ENCODE results near the gene ZBTB12. TPM values are rescaled to one million over a fixed set of nuclear protein-coding genes. Genes with fewer than 3 reads are reported as not detected.

Gene ZBTB12
- total and polyA plus RNA-seq, 9 of the 15 experiments (the other 6 are each of a cell fraction or from before 2014, with no cell fraction given) = 0.03 to 12.4 (median 5.8) TPM; not detected in 1

- Histone ChIP-seq H3K79me2 (ENCODE audit: control insufficient read depth, insufficient read depth, low read length) (no peaks in the 10 kb centered on the region), H3K9ac (ENCODE audit: insufficient read depth in 1 of 2, low read depth in 2 of 2, low read length in 2 of 2) (no peak overlapping the region), H3K4me3 (no peak overlapping the region), H3K9me1 (ENCODE audit: control insufficient read depth, insufficient read depth, low read length) (no peaks in the 10 kb centered on the region), H3K4me1 (replicated peaks in 1 of 2; ENCODE audit: control insufficient read depth in 2 of 2, insufficient read depth in 2 of 2, low read length in 2 of 2) (peaks cover 0 to 8% of the 10 kb centered on the region in 2 experiments; a peak in 2 of 5 replicates), H3K27ac (ENCODE audit: extremely low read depth, low read depth, low read length) (no peak overlapping the region), H3K27me3 (ENCODE audit: control insufficient read depth in 2 of 2, insufficient read depth in 2 of 2, low read length in 2 of 2) (no peaks in the 10 kb centered on the region), H3K36me3 (ENCODE audit: control insufficient read depth, insufficient read depth, low read length) (no peaks in the 10 kb centered on the region), H3K9me3 (replicated peaks; ENCODE audit: control insufficient read depth, insufficient read depth, low read depth, low read length) (no peaks in the 10 kb centered on the region; the same call in 1 of the 2 replicates), H2AFZ (ENCODE audit: low read depth, low read length) (peak overlapping the region; percentile 4; the same call in 1 of the 2 replicates), H4K20me1 (replicated peaks; ENCODE audit: control insufficient read depth, insufficient read depth, low read length) (no peaks in the 10 kb centered on the region), H3K4me2 (ENCODE audit: insufficient read depth, low read length) (no peak overlapping the region)
- DNase-seq (ENCODE audit: extremely low read depth in 1 of 4, low spot score in 3 of 4) (no peak), ATAC-seq (no peak), FAIRE-seq (no peak)
- POLR2A ChIA-PET = interaction anchor here (1.0 to 15.7 kb wide), 5 partner anchors 8 to 200 kb away, joined by 3 to 229 read pairs (median 4); partner anchors contain the start of gene GPANK1
- in situ Hi-C loops (cut with MboI) (no loop called here), intact Hi-C loops (cut with micrococcal nuclease) (no loop called here)
- 22% methylated on average over 2 of the region's 2 CpGs for WGBS (ENCODE audit: insufficient coverage, low coverage, missing lambda C conversion rate)
- CTCF ChIA-PET (ENCODE audit: low intra/inter-chr PET ratio) = interaction anchor here (0.9 kb wide), 1 partner anchor 126 kb away, joined by 3 read pairs; no protein-coding TSS in a partner anchor
- no TSS peak for BruUV-seq (replicated peaks)
- no peak for TF ChIP-seq ZNF586 (CRISPR knock-in tag; conservative IDR thresholded peaks at IDR 0.05)
- TF ChIP-seq SETDB1 (IDR thresholded peaks at IDR 0.05; ENCODE audit: low read length) = no peak
- TF ChIP-seq TFAP4 (CRISPR knock-in tag; IDR thresholded peaks at IDR 0.05; ENCODE audit: borderline replicate concordance) = peak; percentile 18; the same call in 1 of the 2 replicates
- no peak for TF ChIP-seq TEAD2 (tag; IDR thresholded peaks at IDR 0.05)
- TF ChIP-seq ELF1 (tag; IDR thresholded peaks at IDR 0.05) = no peak
- no peak for TF ChIP-seq KDM1A (IDR thresholded peaks at IDR 0.05)
- no peak for TF ChIP-seq OTX1 (CRISPR knock-in tag; IDR thresholded peaks at IDR 0.05)
- no peak for TF ChIP-seq SUPT5H (IDR thresholded peaks at IDR 0.05)
- no peak for TF ChIP-seq BRCA1 (IDR thresholded peaks at IDR 0.05)
- 0 out of 2 replicates have a peak, but pooled peaks have one; percentile 17 for TF ChIP-seq BRCA1 (CRISPR knock-in tag; IDR thresholded peaks at IDR 0.05)
- TF ChIP-seq CREB5 (CRISPR knock-in tag; IDR thresholded peaks at IDR 0.05) = no peak
- no peak for TF ChIP-seq PHB (CRISPR knock-in tag; IDR thresholded peaks at IDR 0.05)
- TF ChIP-seq NELFE (IDR thresholded peaks at IDR 0.05; ENCODE audit: insufficient read depth, insufficient read length) = no peak
- no peak for TF ChIP-seq GTF2B (IDR thresholded peaks at IDR 0.05; ENCODE audit: extremely low read depth, insufficient read length)
- no peak for TF ChIP-seq KLF16 (IDR thresholded peaks at IDR 0.05)
- no peak for TF ChIP-seq EHMT2 (IDR thresholded peaks at IDR 0.05)
- TF ChIP-seq CC2D1A (IDR thresholded peaks at IDR 0.05) = no peak
- TF ChIP-seq U2AF1 (optimal IDR thresholded peaks at IDR 0.05; ENCODE audit: low read depth, low read length) = no peak
- TF ChIP-seq ETS1 (conservative IDR thresholded peaks at IDR 0.05; ENCODE audit: control insufficient read depth, low read depth, low read length) = 0 out of 2 replicates have a peak, but pooled peaks have one; percentile 36
- no peak for TF ChIP-seq ZFP91 (CRISPR knock-in tag; IDR thresholded peaks at IDR 0.05)
These were observed 50.4 kb downstream of the ZBTB12 start for GRCh38 chr6:31851485-31851832.
